ENCODE measurements around the gene ZNF385C.

The ZNF385C gene

GRCh38 chr17:42059815-42060214 is 38.5 kb downstream of the ZNF385C start:
- DNase-seq (ENCODE audit: low spot score) = no peak
- in situ Hi-C loops (cut with MboI; ENCODE audit: low pct_unique_long_range_greater_than_20kb, low sequenced_read_pairs, unreplicated experiment) = no loop called here
- TF ChIP-seq CTCF (IDR thresholded peaks at IDR 0.05; ENCODE audit: extremely low read depth, insufficient read depth, missing control alignments) = no peak

- TF ChIP-seq CTCF (IDR thresholded peaks at IDR 0.05; ENCODE audit: extremely low read depth, insufficient read depth, missing control alignments) = no peak
- in situ Hi-C loops (cut with MboI; ENCODE audit: low pct_unique_long_range_greater_than_20kb, low sequenced_read_pairs, unreplicated experiment) = no loop called here
Observed at GRCh38 chr17:42058063-42058462, 40.2 kb downstream of the ZNF385C start.

GRCh38 chr17:42056635-42057034 is 41.6 kb downstream of the ZNF385C start:
- in situ Hi-C loops (cut with MboI; ENCODE audit: low pct_unique_long_range_greater_than_20kb, low sequenced_read_pairs, unreplicated experiment) = no loop called here
- no peak for DNase-seq (ENCODE audit: low spot score)

More at GRCh38 chr17:42058063-42058462, 40.2 kb downstream of the ZNF385C start:
- no peak for DNase-seq (ENCODE audit: low spot score)

GRCh38 chr17:42055496-42055895 is 42.8 kb downstream of the ZNF385C start:
- TF ChIP-seq CTCF (IDR thresholded peaks at IDR 0.05; ENCODE audit: extremely low read depth, insufficient read depth, missing control alignments) = no peak
- in situ Hi-C loops (cut with MboI; ENCODE audit: low pct_unique_long_range_greater_than_20kb, low sequenced_read_pairs, unreplicated experiment) = no loop called here
- DNase-seq (ENCODE audit: low spot score) = no peak

More at GRCh38 chr17:42056635-42057034, 41.6 kb downstream of the ZNF385C start:
- no peak for TF ChIP-seq CTCF (IDR thresholded peaks at IDR 0.05; ENCODE audit: extremely low read depth, insufficient read depth, missing control alignments)

GRCh38 chr17:42055027-42055426 is 43.2 kb downstream of the ZNF385C start:
- in situ Hi-C loops (cut with MboI; ENCODE audit: low pct_unique_long_range_greater_than_20kb, low sequenced_read_pairs, unreplicated experiment) = no loop called here
- DNase-seq (ENCODE audit: low spot score) = no peak
- TF ChIP-seq CTCF (IDR thresholded peaks at IDR 0.05; ENCODE audit: extremely low read depth, insufficient read depth, missing control alignments) = no peak

- no peak for TF ChIP-seq CTCF (IDR thresholded peaks at IDR 0.05; ENCODE audit: extremely low read depth, insufficient read depth, missing control alignments)
- in situ Hi-C loops (cut with MboI; ENCODE audit: low pct_unique_long_range_greater_than_20kb, low sequenced_read_pairs, unreplicated experiment) = no loop called here
- DNase-seq (ENCODE audit: low spot score) = no peak
Observed at GRCh38 chr17:42053731-42054500, 44.4 kb downstream of the ZNF385C start.

Measured in GM13977 (cell line).